Breast epithelium (tissue), 3 donors: ENCODE data around the gene GPHB5.

ENCODE experiments used
- POLR2A ChIP-seq: fragments of 450-650 bp; IDR thresholded peaks from one replicate; pipeline ENCODE4 v1.6.1; 2016; ENCODE audit warnings: antibody characterized with exemption, mild to moderate bottlenecking, moderate library complexity
- POLR2AphosphoS5 ChIP-seq, 3 donors: sonication (generic); formaldehyde crosslinking; IDR thresholded peaks; one replicate each; pipeline ENCODE4 v1.6.1; 2017; ENCODE audit warnings: antibody characterized with exemption in 3 of 3
- TF ChIP-seq, protein P1 (sequence below), 3 donors: fragments of 450-650 bp; IDR thresholded peaks; one replicate each; pipeline ENCODE4 v1.5.1; 2016 to 2017; ENCODE audit warnings: antibody characterized with exemption in 3 of 3, mild to moderate bottlenecking in 3 of 3, moderate library complexity in 3 of 3

DNA sequence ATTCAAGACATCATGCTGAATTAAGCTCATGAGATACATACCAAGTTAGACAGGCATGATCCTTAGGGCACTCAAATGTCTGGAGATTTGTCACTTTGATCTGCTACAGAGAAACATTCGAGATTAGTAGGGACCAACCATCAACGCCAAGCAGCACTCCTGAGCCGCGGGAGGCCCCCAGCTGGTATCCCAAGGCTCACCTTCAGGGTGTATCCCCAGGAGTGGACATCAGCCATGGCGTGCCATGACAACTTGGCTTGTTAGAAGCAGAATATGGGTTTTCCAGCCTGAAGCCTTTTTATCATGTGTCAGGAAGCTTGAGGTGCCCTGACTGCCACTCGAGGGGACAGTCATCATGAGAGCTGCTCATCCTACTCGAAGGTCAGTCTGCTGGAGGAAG, 39.1 kb upstream of the GPHB5 start:
- TF ChIP-seq, protein P1, sequence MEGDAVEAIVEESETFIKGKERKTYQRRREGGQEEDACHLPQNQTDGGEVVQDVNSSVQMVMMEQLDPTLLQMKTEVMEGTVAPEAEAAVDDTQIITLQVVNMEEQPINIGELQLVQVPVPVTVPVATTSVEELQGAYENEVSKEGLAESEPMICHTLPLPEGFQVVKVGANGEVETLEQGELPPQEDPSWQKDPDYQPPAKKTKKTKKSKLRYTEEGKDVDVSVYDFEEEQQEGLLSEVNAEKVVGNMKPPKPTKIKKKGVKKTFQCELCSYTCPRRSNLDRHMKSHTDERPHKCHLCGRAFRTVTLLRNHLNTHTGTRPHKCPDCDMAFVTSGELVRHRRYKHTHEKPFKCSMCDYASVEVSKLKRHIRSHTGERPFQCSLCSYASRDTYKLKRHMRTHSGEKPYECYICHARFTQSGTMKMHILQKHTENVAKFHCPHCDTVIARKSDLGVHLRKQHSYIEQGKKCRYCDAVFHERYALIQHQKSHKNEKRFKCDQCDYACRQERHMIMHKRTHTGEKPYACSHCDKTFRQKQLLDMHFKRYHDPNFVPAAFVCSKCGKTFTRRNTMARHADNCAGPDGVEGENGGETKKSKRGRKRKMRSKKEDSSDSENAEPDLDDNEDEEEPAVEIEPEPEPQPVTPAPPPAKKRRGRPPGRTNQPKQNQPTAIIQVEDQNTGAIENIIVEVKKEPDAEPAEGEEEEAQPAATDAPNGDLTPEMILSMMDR (IDR thresholded peaks at IDR 0.05) = no peak
- TF ChIP-seq POLR2A = no peak
- no peak for TF ChIP-seq POLR2AphosphoS5 (IDR thresholded peaks at IDR 0.05)
